LNCAP (cell line): ENCODE measurements around the gene NEIL3.

Source experiments
- CTCF ChIP-seq: fragments of 450-650 bp; IDR thresholded peaks from 2 replicates; pipeline ENCODE4 v1.5.1; 2017; ENCODE audit warnings: mild to moderate bottlenecking

NEIL3 gene

DNA sequence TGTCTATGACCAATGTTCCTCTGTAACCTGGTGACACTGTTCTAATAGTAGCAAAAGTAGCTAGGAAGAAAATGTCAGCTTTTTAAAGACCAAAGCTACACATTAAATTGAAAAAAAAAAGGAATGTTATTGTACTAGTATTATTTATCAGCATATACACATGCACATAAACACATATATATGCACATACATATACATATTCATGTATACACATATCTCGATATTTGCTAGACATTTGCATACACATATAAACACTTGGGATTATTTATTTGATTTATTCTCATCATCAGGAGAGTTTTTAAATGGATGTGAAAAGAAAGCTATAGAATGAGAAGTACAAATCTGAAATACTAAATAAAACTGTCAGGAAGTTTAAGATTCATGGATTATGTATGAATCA is 21.3 kb upstream of the NEIL3 start:
- no peak for TF ChIP-seq CTCF

GRCh38 chr4:177290780-177291179 is 18.9 kb upstream of the NEIL3 start:
- TF ChIP-seq CTCF: no peak

- no peak for TF ChIP-seq CTCF
Measured at GRCh38 chr4:177292171-177292570, 17.5 kb upstream of the NEIL3 start.

- no peak for TF ChIP-seq CTCF
Measured at GRCh38 chr4:177293208-177294033, 16.3 kb upstream of the NEIL3 start.

GRCh38 chr4:177297785-177298391 is 11.8 kb upstream of the NEIL3 start:
- no peak for TF ChIP-seq CTCF

DNA sequence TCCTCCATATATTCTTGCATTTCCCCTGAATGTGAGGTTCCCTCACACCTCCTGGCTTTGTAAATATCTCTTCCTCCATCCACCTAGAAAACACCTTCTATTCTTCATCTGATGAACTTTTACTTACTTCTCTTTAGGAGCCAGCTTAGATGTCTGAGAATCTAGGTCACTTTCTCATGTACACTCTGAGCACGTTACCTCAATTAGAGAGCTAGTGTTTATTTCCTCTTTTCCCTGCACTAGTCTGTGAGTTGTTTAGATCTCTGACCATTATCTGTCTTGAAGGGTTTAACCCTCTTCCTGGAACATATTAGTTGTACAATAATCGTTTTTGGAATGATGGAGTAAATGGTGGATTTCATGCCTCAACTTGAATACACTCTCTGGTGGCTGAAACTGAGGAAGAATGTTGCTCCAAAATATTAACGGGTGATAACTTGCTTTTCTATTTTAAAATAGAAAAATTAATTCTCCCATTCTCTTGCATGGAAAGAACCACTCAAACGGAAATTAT is 8.5 kb upstream of the NEIL3 start:
- TF ChIP-seq CTCF: no peak

GRCh38 chr4:177302371-177303100 is 7.1 kb upstream of the NEIL3 start:
- TF ChIP-seq CTCF: no peak
